HepG2 (cell line): ENCODE results near the gene EFCAB13. TPM values are rescaled to one million over a fixed set of nuclear protein-coding genes. Genes with fewer than 3 reads are reported as not detected.
A peak's percentile ranks its signal among the peaks of the same experiment; 100 is the strongest.

Experiments used
- BRD4 ChIP-seq: sonication (generic); formaldehyde crosslinking; IDR thresholded peaks from 2 replicates; pipeline ENCODE4 v1.4.0; 2020; ENCODE audit warnings: missing genetic modification reagents
- DRAP1 ChIP-seq: IDR thresholded peaks from 2 replicates; pipeline ENCODE4 v1.6.1; 2016; ENCODE audit warnings: missing genetic modification reagents, missing compliant biosample characterization
- FOXJ3 ChIP-seq: sonication (generic); formaldehyde crosslinking; IDR thresholded peaks from 2 replicates; pipeline ENCODE4 v1.4.0; 2020; ENCODE audit warnings: missing genetic modification reagents, mild to moderate bottlenecking, borderline replicate concordance
- FUBP1 ChIP-seq: sonication (generic); formaldehyde crosslinking; IDR thresholded peaks from 2 replicates; pipeline ENCODE4 v1.5.1; 2020; ENCODE audit warnings: missing genetic modification reagents, mild to moderate bottlenecking, borderline replicate concordance
- MLLT10 ChIP-seq: sonication (generic); formaldehyde crosslinking; IDR thresholded peaks from 2 replicates; pipeline ENCODE4 v1.4.0; 2020; ENCODE audit warnings: missing genetic modification reagents
- SETDB1 ChIP-seq: sonication (generic); formaldehyde crosslinking; IDR thresholded peaks from 2 replicates; pipeline ENCODE4 v1.5.1; 2020; ENCODE audit warnings: missing genetic modification reagents, mild to moderate bottlenecking, borderline replicate concordance
- SKIL ChIP-seq: sonication (generic); formaldehyde crosslinking; IDR thresholded peaks from 2 replicates; pipeline ENCODE4 v1.8.0; 2022; ENCODE audit warnings: missing genetic modification reagents, mild to moderate bottlenecking, moderate library complexity, borderline replicate concordance
- U2AF2 ChIP-seq: fragments of 200-400 bp; formaldehyde crosslinking; IDR thresholded peaks from 2 replicates; pipeline ENCODE4 v1.6.1; 2017; ENCODE audit warnings: low read depth, mild to moderate bottlenecking, low read length
- UBTF ChIP-seq: sonication (generic); formaldehyde crosslinking; IDR thresholded peaks from 2 replicates; pipeline ENCODE4 v1.4.0; 2020; ENCODE audit warnings: mild to moderate bottlenecking, missing genetic modification reagents
- ZNF318 ChIP-seq: sonication (generic); formaldehyde crosslinking; IDR thresholded peaks from 2 replicates; pipeline ENCODE4 v1.4.0; 2020; ENCODE audit warnings: mild to moderate bottlenecking, missing genetic modification reagents
- ZNF34 ChIP-seq: sonication (generic); formaldehyde crosslinking; IDR thresholded peaks from 2 replicates; pipeline ENCODE4 v1.4.0; 2020; ENCODE audit warnings: mild to moderate bottlenecking, missing genetic modification reagents, borderline replicate concordance
- ZNF878 ChIP-seq: sonication (generic); formaldehyde crosslinking; IDR thresholded peaks from 2 replicates; pipeline ENCODE4 v1.8.1; 2023; ENCODE audit warnings: mild to moderate bottlenecking, missing genetic modification reagents, moderate library complexity
- polyA plus RNA-seq, 8 experiments: library from polyadenylated mRNA; depleted of rRNA in 3 of 8; stranded (reverse) in 7 of 8; unstranded in 1 of 8; fragments of >200 nt; fragmentation: Illumina TruSeq in 4 of 8; extraction: Trizol in 4 of 8; gene quantifications; 2 replicates each; pipeline versions ENCODE4 v1.2.1 to v1.2.3, GENCODE V29; 2011 to 2016; ENCODE audit warnings: low read depth in 4 of 8, missing spikeins in 1 of 8, mixed read lengths in 1 of 8; ENCODE audit not compliant: insufficient read depth in 1 of 8
- total RNA-seq, 5 experiments: library from RNA; depleted of rRNA; stranded (reverse); fragments of >200 nt; fragmentation: Illumina TruSeq; extraction: Trizol; gene quantifications; 2 replicates each; pipeline ENCODE4 v1.2.3, GENCODE V29; 2016; ENCODE audit warnings: low read depth in 1 of 5

The EFCAB13 gene
- total and polyA plus RNA-seq, 2 of the 13 experiments (the other 11 are each of a cell fraction or from before 2014, with no cell fraction given), result 0.22 to 0.71 TPM

- no peak for TF ChIP-seq U2AF2
- peak; percentile 68 for TF ChIP-seq BRD4 (CRISPR knock-in tag)
- no peak for TF ChIP-seq MLLT10
- TF ChIP-seq DRAP1 (CRISPR knock-in tag), result peak; percentile 86
- TF ChIP-seq ZNF34 (CRISPR knock-in tag), result peak; percentile 95; the same call in 1 of the 2 replicates
- peak; percentile 100 for TF ChIP-seq UBTF
- no peak for TF ChIP-seq ZNF878
- TF ChIP-seq FOXJ3 (CRISPR knock-in tag), result no peak
- no peak for TF ChIP-seq SETDB1
- 0 out of 2 replicates have a peak, but pooled peaks have one; percentile 29 for TF ChIP-seq FUBP1 (CRISPR knock-in tag)
- TF ChIP-seq ZNF318 (CRISPR knock-in tag), result peak; percentile 94; the same call in 1 of the 2 replicates
- TF ChIP-seq SKIL (CRISPR knock-in tag), result no peak; the same call in none of the 2 replicates
Measured at GRCh38 chr17:47323382-47324223, at the start of gene EFCAB13 (continued).
